GM10248 (cell line): ENCODE data around the gene UCN3.

Experiments
- CTCF ChIA-PET: fragments of 300-600 bp; sonication (Branson Sonifier 250); formaldehyde crosslinking; extraction: SDS; loops from one replicate; lab custom pipeline; 2021; ENCODE audit warnings: antibody characterized with exemption; lab: Yijun Ruan, JAX
- POLR2A ChIA-PET: fragments of 350-650 bp; sonication (Branson Sonifier 250); formaldehyde crosslinking; extraction: SDS; loops from one replicate; lab custom pipeline; 2020; ENCODE audit warnings: antibody characterized with exemption; lab: Yijun Ruan, JAX
- DNase-seq: peaks from one replicate; pipeline ENCODE4 v3.0.0; 2012; ENCODE audit errors: extremely low spot score
- CTCF ChIP-seq: IDR thresholded peaks from 2 replicates; pipeline ENCODE4 v1.5.1; 2012; ENCODE audit warnings: mild to moderate bottlenecking, low read depth; ENCODE audit errors: extremely low read depth, missing control alignments, control extremely low read depth

The UCN3 gene

GRCh38 chr10:5364890-5365338, at the start of gene UCN3:
Gene UCN3, plus strand, starts transcription at chr10:5364966. Its CDS starts 8,755 bp downstream, at chr10:5373721.
- POLR2A ChIA-PET = no interaction called here
- DNase-seq = no peak
- CTCF ChIA-PET = no interaction called here

GRCh38 chr10:5317547-5318107, 47.1 kb upstream of the UCN3 start:
- CTCF ChIA-PET = interaction anchor here (1.1 kb wide), 1 partner anchor 503 kb away, joined by 3 read pairs; no protein-coding TSS in a partner anchor
- no peak for DNase-seq
- no peak for TF ChIP-seq CTCF
- POLR2A ChIA-PET = no interaction called here

More at GRCh38 chr10:5364890-5365338, at the start of gene UCN3:
- TF ChIP-seq CTCF = no peak

- TF ChIP-seq CTCF = no peak
- CTCF ChIA-PET = interaction anchor here (1.1 kb wide), 1 partner anchor 503 kb away, joined by 3 read pairs; no protein-coding TSS in a partner anchor
- no peak for DNase-seq
- POLR2A ChIA-PET = no interaction called here
Observed at GRCh38 chr10:5318148-5318547, 46.6 kb upstream of the UCN3 start.

- POLR2A ChIA-PET = no interaction called here
Observed at GRCh38 chr10:5319863-5320262, 44.9 kb upstream of the UCN3 start.

GRCh38 chr10:5321273-5321672, 43.5 kb upstream of the UCN3 start:
- DNase-seq = no peak
- ChIA-PET POLR2A (no interaction called here), CTCF (no interaction called here)
- no peak for TF ChIP-seq CTCF

More at GRCh38 chr10:5319863-5320262, 44.9 kb upstream of the UCN3 start:
- TF ChIP-seq CTCF = no peak
- CTCF ChIA-PET = no interaction called here
- DNase-seq = no peak

GRCh38 chr10:5323446-5323845, 41.3 kb upstream of the UCN3 start:
- ChIA-PET POLR2A (no interaction called here), CTCF (no interaction called here)
- no peak for TF ChIP-seq CTCF
- DNase-seq = no peak

GRCh38 chr10:5325076-5325475, 39.7 kb upstream of the UCN3 start:
- POLR2A ChIA-PET = no interaction called here
- DNase-seq = no peak
- no peak for TF ChIP-seq CTCF
- CTCF ChIA-PET = no interaction called here
